GM23338 (cell line): Measurements from ENCODE around the gene WDR70.
"Not testable (repeated sequence)": the region's sequence is repeated elsewhere in the genome, so short reads cannot be mapped to it uniquely, and the experiment has no call there.

Source experiments
- EZH2 ChIP-seq: fragments of 200-600 bp; sonication (generic); IDR thresholded peaks from one replicate; pipeline ENCODE4 v1.8.0; 2017; ENCODE audit warnings: antibody characterized with exemption, mild to moderate bottlenecking, low read depth; ENCODE audit not compliant: unreplicated experiment
- JUNB ChIP-seq: IDR thresholded peaks from one replicate; pipeline ENCODE4 v1.6.1; 2016; ENCODE audit warnings: antibody characterized with exemption; ENCODE audit not compliant: unreplicated experiment
- POLR2AphosphoS5 ChIP-seq: IDR thresholded peaks from 2 replicates; pipeline ENCODE4 v1.6.1; 2016; ENCODE audit warnings: antibody characterized with exemption, low read depth
- ZNF114 ChIP-seq: fragments of 250-450 bp; sonication (Bioruptor Pico); IDR thresholded peaks from 2 replicates; pipeline ENCODE4 v1.5.0; 2020; ENCODE audit warnings: mild to moderate bottlenecking, moderate library complexity
- TF ChIP-seq, protein P1 (sequence below), 2 experiments: fragments of 200-600 bp in 1 of 2; sonication (generic) in 1 of 2; conservative IDR thresholded peaks; 2 replicates each; pipeline versions ENCODE4 v1.5.1 to v1.6.1; 2016 to 2017; ENCODE audit warnings: antibody characterized with exemption in 2 of 2, low read depth in 2 of 2, mild to moderate bottlenecking in 2 of 2, moderate library complexity in 1 of 2
- TF ChIP-seq, protein P2 (sequence below): IDR thresholded peaks from one replicate; pipeline ENCODE4 v1.6.1; 2018; ENCODE audit warnings: antibody characterized with exemption; ENCODE audit not compliant: unreplicated experiment

GRCh38 chr5:37342741-37343140 lies 36.4 kb upstream of the WDR70 start:
- TF ChIP-seq, protein P1, sequence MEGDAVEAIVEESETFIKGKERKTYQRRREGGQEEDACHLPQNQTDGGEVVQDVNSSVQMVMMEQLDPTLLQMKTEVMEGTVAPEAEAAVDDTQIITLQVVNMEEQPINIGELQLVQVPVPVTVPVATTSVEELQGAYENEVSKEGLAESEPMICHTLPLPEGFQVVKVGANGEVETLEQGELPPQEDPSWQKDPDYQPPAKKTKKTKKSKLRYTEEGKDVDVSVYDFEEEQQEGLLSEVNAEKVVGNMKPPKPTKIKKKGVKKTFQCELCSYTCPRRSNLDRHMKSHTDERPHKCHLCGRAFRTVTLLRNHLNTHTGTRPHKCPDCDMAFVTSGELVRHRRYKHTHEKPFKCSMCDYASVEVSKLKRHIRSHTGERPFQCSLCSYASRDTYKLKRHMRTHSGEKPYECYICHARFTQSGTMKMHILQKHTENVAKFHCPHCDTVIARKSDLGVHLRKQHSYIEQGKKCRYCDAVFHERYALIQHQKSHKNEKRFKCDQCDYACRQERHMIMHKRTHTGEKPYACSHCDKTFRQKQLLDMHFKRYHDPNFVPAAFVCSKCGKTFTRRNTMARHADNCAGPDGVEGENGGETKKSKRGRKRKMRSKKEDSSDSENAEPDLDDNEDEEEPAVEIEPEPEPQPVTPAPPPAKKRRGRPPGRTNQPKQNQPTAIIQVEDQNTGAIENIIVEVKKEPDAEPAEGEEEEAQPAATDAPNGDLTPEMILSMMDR (conservative IDR thresholded peaks at IDR 0.05; ENCODE audit: low read depth in 2 of 2): not testable (repeated sequence)
- TF ChIP-seq POLR2AphosphoS5, EZH2, ZNF114, JUNB: not testable (repeated sequence)
- TF ChIP-seq, protein P2, sequence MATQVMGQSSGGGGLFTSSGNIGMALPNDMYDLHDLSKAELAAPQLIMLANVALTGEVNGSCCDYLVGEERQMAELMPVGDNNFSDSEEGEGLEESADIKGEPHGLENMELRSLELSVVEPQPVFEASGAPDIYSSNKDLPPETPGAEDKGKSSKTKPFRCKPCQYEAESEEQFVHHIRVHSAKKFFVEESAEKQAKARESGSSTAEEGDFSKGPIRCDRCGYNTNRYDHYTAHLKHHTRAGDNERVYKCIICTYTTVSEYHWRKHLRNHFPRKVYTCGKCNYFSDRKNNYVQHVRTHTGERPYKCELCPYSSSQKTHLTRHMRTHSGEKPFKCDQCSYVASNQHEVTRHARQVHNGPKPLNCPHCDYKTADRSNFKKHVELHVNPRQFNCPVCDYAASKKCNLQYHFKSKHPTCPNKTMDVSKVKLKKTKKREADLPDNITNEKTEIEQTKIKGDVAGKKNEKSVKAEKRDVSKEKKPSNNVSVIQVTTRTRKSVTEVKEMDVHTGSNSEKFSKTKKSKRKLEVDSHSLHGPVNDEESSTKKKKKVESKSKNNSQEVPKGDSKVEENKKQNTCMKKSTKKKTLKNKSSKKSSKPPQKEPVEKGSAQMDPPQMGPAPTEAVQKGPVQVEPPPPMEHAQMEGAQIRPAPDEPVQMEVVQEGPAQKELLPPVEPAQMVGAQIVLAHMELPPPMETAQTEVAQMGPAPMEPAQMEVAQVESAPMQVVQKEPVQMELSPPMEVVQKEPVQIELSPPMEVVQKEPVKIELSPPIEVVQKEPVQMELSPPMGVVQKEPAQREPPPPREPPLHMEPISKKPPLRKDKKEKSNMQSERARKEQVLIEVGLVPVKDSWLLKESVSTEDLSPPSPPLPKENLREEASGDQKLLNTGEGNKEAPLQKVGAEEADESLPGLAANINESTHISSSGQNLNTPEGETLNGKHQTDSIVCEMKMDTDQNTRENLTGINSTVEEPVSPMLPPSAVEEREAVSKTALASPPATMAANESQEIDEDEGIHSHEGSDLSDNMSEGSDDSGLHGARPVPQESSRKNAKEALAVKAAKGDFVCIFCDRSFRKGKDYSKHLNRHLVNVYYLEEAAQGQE: not testable (repeated sequence)
